CD4-positive, CD25-positive, alpha-beta regulatory T cell (primary cell): ENCODE results near the gene ARHGAP22. TPM values are rescaled to one million over a fixed set of nuclear protein-coding genes. Genes with fewer than 3 reads are reported as not detected.
A peak's percentile ranks its signal among the peaks of the same experiment; 100 is the strongest.

Experiments
- ATAC-seq, 2 donors: fragments of 150-1000 bp; cut with Tn5 transposase; one replicate each; pipeline ENCODE4 v1.10.0; 2021; ENCODE audit warnings: low read depth in 2 of 2, moderate number of reproducible peaks in 2 of 2, moderate library complexity in 1 of 2
- DNase-seq, 3 donors: peaks; one replicate each; pipeline versions ENCODE4 v3.0.0 to v3.0.0-alpha.2; 2012 to 2022; ENCODE audit warnings: mixed read lengths in 1 of 3
- H3K27ac ChIP-seq: one replicate; pipeline ENCODE4 v1.7.0; 2013; ENCODE audit warnings: mild to moderate bottlenecking, low read length; ENCODE audit not compliant: insufficient read depth, poor library complexity, severe bottlenecking
- H3K27me3 ChIP-seq: one replicate; pipeline ENCODE4 v1.7.0; 2013; ENCODE audit warnings: low read length; ENCODE audit not compliant: control insufficient read depth, insufficient read depth
- H3K36me3 ChIP-seq: one replicate; pipeline ENCODE4 v1.7.0; 2013; ENCODE audit warnings: mild to moderate bottlenecking, low read length, moderate library complexity; ENCODE audit not compliant: control insufficient read depth, insufficient read depth
- H3K4me1 ChIP-seq: 2 replicates; pipeline ENCODE4 v1.7.0; 2013; ENCODE audit warnings: mild to moderate bottlenecking, low read length; ENCODE audit not compliant: insufficient read depth, control insufficient read depth, poor library complexity, severe bottlenecking
- H3K4me3 ChIP-seq: one replicate; pipeline ENCODE4 v1.7.0; 2013; ENCODE audit warnings: low read depth, mild to moderate bottlenecking, low read length, moderate library complexity
- H3K9me3 ChIP-seq, 2 experiments: 1 replicate in 1 of 2; 2 replicates in 1 of 2; pipeline ENCODE4 v1.7.0; 2013; ENCODE audit warnings: low read length in 2 of 2, mild to moderate bottlenecking in 1 of 2, moderate library complexity in 1 of 2; ENCODE audit not compliant: control insufficient read depth in 2 of 2
- H3K27ac Mint-ChIP-seq, 3 donors: one replicate each; pipeline ENCODE4 v1.8.0; 2020 to 2022; ENCODE audit warnings: mild to moderate bottlenecking in 3 of 3, mixed read lengths in 3 of 3, moderate library complexity in 2 of 3
- H3K27me3 Mint-ChIP-seq: one replicate; pipeline ENCODE4 v1.8.0; 2022; ENCODE audit warnings: mild to moderate bottlenecking, mixed read lengths
- H3K36me3 Mint-ChIP-seq: one replicate; pipeline ENCODE4 v1.8.0; 2020; ENCODE audit warnings: mixed read lengths
- H3K4me1 Mint-ChIP-seq, 4 donors: one replicate each; pipeline ENCODE4 v1.8.0; 2020 to 2022; ENCODE audit warnings: mixed read lengths in 4 of 4, mild to moderate bottlenecking in 1 of 4
- H3K4me3 Mint-ChIP-seq, 4 donors: one replicate each; pipeline ENCODE4 v1.8.0; 2020 to 2022; ENCODE audit warnings: mild to moderate bottlenecking in 4 of 4, mixed read lengths in 4 of 4, moderate library complexity in 3 of 4
- H3K9me3 Mint-ChIP-seq, 7 donors: one replicate each; pipeline ENCODE4 v1.8.0; 2020 to 2022; ENCODE audit warnings: mixed read lengths in 7 of 7, mild to moderate bottlenecking in 3 of 7, moderate library complexity in 2 of 7
- polyA plus RNA-seq, 4 donors: library from polyadenylated mRNA; unstranded; fragments of 300-500 nt; fragmentation: Illumina TruSeq; gene quantifications; one replicate each; pipeline ENCODE4 v1.2.3, GENCODE V29; 2021
- total RNA-seq: library from RNA; stranded (reverse); gene quantifications from one replicate; pipeline ENCODE4 v1.2.3, GENCODE V29; 2022

ARHGAP22 gene
- total and polyA plus RNA-seq, 5 donors from 2014 or later, result 0.42 TPM; not detected in 4

- H3K36me3 ChIP-seq, result no peaks in the 10 kb centered on the region
- H3K27me3 ChIP-seq, result no peaks in the 10 kb centered on the region
- H3K4me3 ChIP-seq, result no peak overlapping the region
- no peak overlapping the region for H3K4me3 Mint-ChIP-seq
- ATAC-seq (no peak), DNase-seq (no peak)
- H3K27me3 Mint-ChIP-seq, result no peaks in the 10 kb centered on the region
- H3K4me1 ChIP-seq, result no peaks in the 10 kb centered on the region
- no peaks in the 10 kb centered on the region for H3K4me1 Mint-ChIP-seq
- no peaks in the 10 kb centered on the region for H3K9me3 ChIP-seq
- no peak overlapping the region for H3K27ac Mint-ChIP-seq
- no peaks in the 10 kb centered on the region for H3K36me3 Mint-ChIP-seq
- no peaks in the 10 kb centered on the region for H3K9me3 Mint-ChIP-seq
- H3K27ac ChIP-seq, result no peak overlapping the region
These were observed 152.6 kb downstream of the ARHGAP22 start for GRCh38 chr10:48451969-48452878.

GRCh38 chr10:48450741-48451466 is 154.0 kb downstream of the ARHGAP22 start:
- no peaks in the 10 kb centered on the region for H3K4me1 Mint-ChIP-seq
- Histone ChIP-seq H3K9me3 (no peaks in the 10 kb centered on the region), H3K27ac (no peak overlapping the region), H3K4me1 (no peaks in the 10 kb centered on the region), H3K4me3 (no peak overlapping the region), H3K27me3 (no peaks in the 10 kb centered on the region), H3K36me3 (no peaks in the 10 kb centered on the region)
- no peaks in the 10 kb centered on the region for H3K27me3 Mint-ChIP-seq
- DNase-seq (no peak), ATAC-seq (no peak)
- H3K9me3 Mint-ChIP-seq, result no peaks in the 10 kb centered on the region
- no peaks in the 10 kb centered on the region for H3K36me3 Mint-ChIP-seq
- no peak overlapping the region for H3K27ac Mint-ChIP-seq
- H3K4me3 Mint-ChIP-seq, result no peak overlapping the region

GRCh38 chr10:48450233-48450740 is 154.6 kb downstream of the ARHGAP22 start:
- DNase-seq, result no peak
- Histone ChIP-seq H3K27me3 (no peaks in the 10 kb centered on the region), H3K9me3 (no peaks in the 10 kb centered on the region), H3K4me1 (no peaks in the 10 kb centered on the region), H3K4me3 (no peak overlapping the region), H3K36me3 (no peaks in the 10 kb centered on the region), H3K27ac (no peak overlapping the region)
- H3K9me3 Mint-ChIP-seq, result no peaks in the 10 kb centered on the region
- no peak overlapping the region for H3K27ac Mint-ChIP-seq
- no peaks in the 10 kb centered on the region for H3K4me1 Mint-ChIP-seq
- H3K27me3 Mint-ChIP-seq, result no peaks in the 10 kb centered on the region
- no peak for ATAC-seq
- no peaks in the 10 kb centered on the region for H3K36me3 Mint-ChIP-seq
- H3K4me3 Mint-ChIP-seq, result no peak overlapping the region

GRCh38 chr10:48449501-48450232 is 155.2 kb downstream of the ARHGAP22 start:
- Mint-ChIP-seq H3K27ac (no peak overlapping the region), H3K4me3 (no peak overlapping the region), H3K4me1 (no peaks in the 10 kb centered on the region), H3K9me3 (no peaks in the 10 kb centered on the region), H3K27me3 (peaks cover 3% of the 10 kb centered on the region), H3K36me3 (no peaks in the 10 kb centered on the region)
- no peak for ATAC-seq
- no peak overlapping the region for H3K27ac ChIP-seq
- no peaks in the 10 kb centered on the region for H3K4me1 ChIP-seq
- no peak for DNase-seq
- H3K36me3 ChIP-seq, result no peaks in the 10 kb centered on the region
- no peaks in the 10 kb centered on the region for H3K9me3 ChIP-seq
- H3K4me3 ChIP-seq, result no peak overlapping the region
- H3K27me3 ChIP-seq, result no peaks in the 10 kb centered on the region

GRCh38 chr10:48448796-48449195 is 156.1 kb downstream of the ARHGAP22 start:
- H3K9me3 Mint-ChIP-seq, result no peaks in the 10 kb centered on the region

GRCh38 chr10:48447356-48448215 is 157.3 kb downstream of the ARHGAP22 start:
- Histone ChIP-seq H3K27ac (no peak overlapping the region), H3K36me3 (no peaks in the 10 kb centered on the region), H3K4me1 (no peaks in the 10 kb centered on the region), H3K4me3 (no peak overlapping the region), H3K27me3 (no peaks in the 10 kb centered on the region), H3K9me3 (no peaks in the 10 kb centered on the region)
- H3K27ac Mint-ChIP-seq, result peak overlapping the region in 1 of 3 donors; percentile 90
- H3K4me3 Mint-ChIP-seq, result no peak overlapping the region
- H3K4me1 Mint-ChIP-seq, result peaks cover 0 to 5% (median 0%) of the 10 kb centered on the region in 4 donors
- no peak for ATAC-seq
- no peaks in the 10 kb centered on the region for H3K36me3 Mint-ChIP-seq
- H3K27me3 Mint-ChIP-seq, result peaks cover 4% of the 10 kb centered on the region
- DNase-seq, result no peak
- H3K9me3 Mint-ChIP-seq, result no peaks in the 10 kb centered on the region

More at GRCh38 chr10:48448796-48449195, 156.1 kb downstream of the ARHGAP22 start:
- H3K36me3 ChIP-seq, result no peaks in the 10 kb centered on the region
- no peaks in the 10 kb centered on the region for H3K4me1 ChIP-seq
- no peak overlapping the region for H3K4me3 ChIP-seq
- H3K27ac Mint-ChIP-seq, result peak overlapping the region in 1 of 3 donors; percentile 73
- DNase-seq (no peak), ATAC-seq (no peak)
- no peaks in the 10 kb centered on the region for H3K36me3 Mint-ChIP-seq
- H3K4me1 Mint-ChIP-seq, result no peaks in the 10 kb centered on the region
- no peaks in the 10 kb centered on the region for H3K9me3 ChIP-seq
- no peak overlapping the region for H3K4me3 Mint-ChIP-seq
- H3K27me3 ChIP-seq, result no peaks in the 10 kb centered on the region
- peaks cover 4% of the 10 kb centered on the region for H3K27me3 Mint-ChIP-seq
- no peak overlapping the region for H3K27ac ChIP-seq

GRCh38 chr10:48446785-48447184 is 158.1 kb downstream of the ARHGAP22 start:
- no peaks in the 10 kb centered on the region for H3K9me3 Mint-ChIP-seq
- DNase-seq, result no peak

More at GRCh38 chr10:48446785-48447184, 158.1 kb downstream of the ARHGAP22 start:
- Histone ChIP-seq H3K4me1 (no peaks in the 10 kb centered on the region), H3K27me3 (no peaks in the 10 kb centered on the region), H3K36me3 (no peaks in the 10 kb centered on the region), H3K27ac (no peak overlapping the region), H3K4me3 (no peak overlapping the region), H3K9me3 (no peaks in the 10 kb centered on the region)
- Mint-ChIP-seq H3K27ac (peak overlapping the region in 1 of 3 donors; percentile 63), H3K4me1 (peaks cover 0 to 5% (median 0%) of the 10 kb centered on the region in 4 donors), H3K27me3 (peaks cover 4% of the 10 kb centered on the region), H3K36me3 (no peaks in the 10 kb centered on the region), H3K4me3 (no peak overlapping the region)
- no peak for ATAC-seq
